Mucosa of descending colon (tissue), 3 donors: ENCODE data around the gene PTPRM. TPM values are rescaled to one million over a fixed set of nuclear protein-coding genes. Genes with fewer than 3 reads are reported as not detected.

Experiments
- ATAC-seq: fragments of 200-7000 bp; cut with Tn5 transposase; one replicate; pipeline ENCODE4 v1.9.1; 2020; ENCODE audit warnings: mild to moderate bottlenecking, moderate library complexity
- DNase-seq, 3 donors: peaks; one replicate each; pipeline ENCODE4 v3.0.0-alpha.2; 2020
- H3K36me3 ChIP-seq: fragments of 200-600 bp; one replicate; pipeline ENCODE4 v1.8.0; 2021; ENCODE audit warnings: low read depth, mild to moderate bottlenecking
- H3K4me1 ChIP-seq: fragments of 200-600 bp; one replicate; pipeline ENCODE4 v1.8.0; 2021; ENCODE audit warnings: low read depth, mild to moderate bottlenecking
- H3K4me3 ChIP-seq: fragments of 200-600 bp; one replicate; pipeline ENCODE4 v1.8.0; 2021; ENCODE audit warnings: mild to moderate bottlenecking
- H3K9me3 ChIP-seq: fragments of 200-600 bp; one replicate; pipeline ENCODE4 v1.8.0; 2021; ENCODE audit warnings: mild to moderate bottlenecking
- CTCF ChIP-seq: fragments of 200-600 bp; IDR thresholded peaks from one replicate; pipeline ENCODE4 v1.8.0; 2022; ENCODE audit warnings: antibody characterized with exemption, mild to moderate bottlenecking
- intact Hi-C, 2 donors: fragments of 100-400 bp; cut with DNase I in 1 of 2; cut with micrococcal nuclease in 1 of 2; formaldehyde crosslinking; loops; one replicate each; pipeline versions ENCODE4 v1.11.0 to v1.11.1; 2022; cut with DNase I, micrococcal nuclease
- total RNA-seq, 3 donors: library from RNA; stranded (reverse); fragmentation: NEBNext Ultra II Directional in 2 of 3; extraction: Animal tissue kit (Norgen Biotek cat#: 25700) in 2 of 3; gene quantifications; one replicate each; pipeline versions ENCODE4 v1.2.1 to v1.2.4, GENCODE V29; 2021 to 2023
- donor health status: DM: no; HTN: no; CAD: no; lungs with moderate emphysema.
- donor health status: DM: no; HTN: no; CAD: no.
- donor health status: DM: no; HTN: yes; CAD: no.

The PTPRM gene
- total RNA-seq, 3 donors from 2014 or later, result 15.3 to 41.1 (median 19.6) TPM

- H3K4me3 ChIP-seq, result no peak overlapping the region
- H3K9me3 ChIP-seq, result no peaks in the 10 kb centered on the region
- intact Hi-C loops, result no loop called here
- ATAC-seq (no peak), DNase-seq (no peak)
- H3K36me3 ChIP-seq, result no peaks in the 10 kb centered on the region
- no peak for TF ChIP-seq CTCF
- no peaks in the 10 kb centered on the region for H3K4me1 ChIP-seq
Observed at GRCh38 chr18:7895346-7895745, 328.2 kb downstream of the PTPRM start.

DNA sequence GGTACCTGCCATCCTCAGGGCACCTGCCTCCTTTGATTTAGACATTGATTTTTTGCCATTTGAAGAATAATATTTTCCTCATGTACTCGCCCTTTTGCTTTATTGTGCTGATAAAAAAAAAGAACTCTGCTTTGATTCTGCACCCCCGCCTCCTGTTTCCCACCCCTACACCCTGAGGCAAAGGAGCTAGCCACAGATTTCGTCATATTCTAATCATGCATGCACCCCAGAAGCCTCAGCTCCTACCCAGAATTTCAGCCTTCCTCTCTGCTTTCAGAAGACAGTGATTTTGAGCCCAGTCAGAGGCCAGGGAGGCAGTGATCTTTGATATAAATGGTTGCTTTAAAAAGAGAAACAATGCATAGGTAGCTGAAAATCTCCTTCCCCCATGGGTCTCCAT is 329.0 kb downstream of the PTPRM start:
- no peak for TF ChIP-seq CTCF
- Histone ChIP-seq H3K4me1 (no peaks in the 10 kb centered on the region), H3K4me3 (no peak overlapping the region), H3K9me3 (no peaks in the 10 kb centered on the region), H3K36me3 (no peaks in the 10 kb centered on the region)
- DNase-seq (no peak), ATAC-seq (no peak)
- intact Hi-C loops, result no loop called here

GRCh38 chr18:7896805-7897518 is 329.8 kb downstream of the PTPRM start:
- no peaks in the 10 kb centered on the region for H3K4me1 ChIP-seq
- intact Hi-C loops, result no loop called here
- no peak overlapping the region for H3K4me3 ChIP-seq
- ATAC-seq, result no peak
- no peak for DNase-seq
- no peak for TF ChIP-seq CTCF
- no peaks in the 10 kb centered on the region for H3K9me3 ChIP-seq
- no peaks in the 10 kb centered on the region for H3K36me3 ChIP-seq

- TF ChIP-seq CTCF, result no peak
- DNase-seq (no peak), ATAC-seq (no peak)
- Histone ChIP-seq H3K9me3 (no peaks in the 10 kb centered on the region), H3K36me3 (no peaks in the 10 kb centered on the region), H3K4me3 (no peak overlapping the region), H3K4me1 (no peaks in the 10 kb centered on the region)
- intact Hi-C loops, result no loop called here
Observed at GRCh38 chr18:7898181-7898580, 331.1 kb downstream of the PTPRM start.

DNA sequence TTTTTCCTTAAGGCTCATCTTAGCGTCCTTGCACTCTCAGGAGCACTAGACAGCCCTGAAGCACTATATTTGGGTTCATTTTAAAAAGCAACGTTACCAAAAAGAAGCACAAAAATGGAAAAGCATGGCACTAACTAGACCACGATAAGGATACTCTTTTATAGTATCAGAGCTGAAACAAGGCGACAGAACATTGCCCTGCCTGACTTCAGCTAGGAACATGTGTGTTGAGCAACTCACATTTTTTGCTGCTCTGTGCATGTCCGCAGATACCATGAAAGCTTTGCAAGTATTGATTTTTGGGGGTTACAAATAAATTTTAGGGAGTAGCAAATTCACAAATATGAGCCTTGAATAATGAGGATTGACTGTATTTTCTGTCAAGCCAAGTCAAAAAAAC is 332.0 kb downstream of the PTPRM start:
- no peak for TF ChIP-seq CTCF
- no peaks in the 10 kb centered on the region for H3K4me1 ChIP-seq
- ATAC-seq, result no peak
- no peak overlapping the region for H3K4me3 ChIP-seq
- H3K36me3 ChIP-seq, result no peaks in the 10 kb centered on the region
- H3K9me3 ChIP-seq, result no peaks in the 10 kb centered on the region
- intact Hi-C loops, result no loop called here
- no peak for DNase-seq

DNA sequence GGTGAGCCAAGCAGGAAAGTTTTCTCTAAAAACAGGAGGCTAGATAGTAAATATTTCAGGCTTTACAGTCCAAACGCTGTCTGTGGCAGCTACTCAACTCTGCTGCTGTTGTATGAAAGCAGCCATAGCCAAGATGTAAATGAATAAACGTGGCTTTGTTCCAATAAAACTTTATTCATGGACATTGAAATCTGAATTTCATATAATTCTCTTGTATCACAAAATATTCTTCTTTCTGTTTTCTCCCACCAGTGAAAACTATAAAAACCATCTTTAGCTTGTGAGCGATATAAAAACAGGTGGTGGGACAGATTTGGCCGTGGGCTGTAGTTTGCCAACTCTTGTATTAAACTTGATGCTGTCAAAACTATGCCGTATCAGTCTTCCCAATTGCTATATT is 333.0 kb downstream of the PTPRM start:
- Histone ChIP-seq H3K4me1 (no peaks in the 10 kb centered on the region), H3K36me3 (no peaks in the 10 kb centered on the region), H3K4me3 (no peak overlapping the region), H3K9me3 (no peaks in the 10 kb centered on the region)
- DNase-seq (no peak), ATAC-seq (no peak)
- TF ChIP-seq CTCF, result no peak
- intact Hi-C loops, result no loop called here
